Suprapubic skin (tissue), 4 donors: ENCODE results near the gene ACSL6.

Experiments used
- CTCF ChIP-seq, 2 donors: fragments of 200-600 bp in 1 of 2; fragments of 450-650 bp in 1 of 2; sonication (generic) in 1 of 2; IDR thresholded peaks; one replicate each; pipeline ENCODE4 v1.5.1; 2016 to 2019; ENCODE audit warnings: antibody characterized with exemption in 2 of 2, mild to moderate bottlenecking in 1 of 2, moderate library complexity in 1 of 2
- EP300 ChIP-seq: sonication (generic); formaldehyde crosslinking; IDR thresholded peaks from one replicate; pipeline ENCODE4 v1.6.1; 2017; ENCODE audit warnings: antibody characterized with exemption
- POLR2A ChIP-seq, 2 donors: fragments of 450-650 bp; IDR thresholded peaks; one replicate each; pipeline ENCODE4 v1.6.1; 2017; ENCODE audit warnings: antibody characterized with exemption in 2 of 2, mild to moderate bottlenecking in 2 of 2, moderate library complexity in 2 of 2
- POLR2AphosphoS5 ChIP-seq, 3 donors: sonication (generic); formaldehyde crosslinking; IDR thresholded peaks; one replicate each; pipeline ENCODE4 v1.6.1; 2017; ENCODE audit warnings: antibody characterized with exemption in 3 of 3

- TF ChIP-seq POLR2AphosphoS5 (IDR thresholded peaks at IDR 0.05) (no peak), POLR2A (IDR thresholded peaks at IDR 0.05) (no peak), CTCF (IDR thresholded peaks at IDR 0.05) (no peak), EP300 (no peak)
These were observed 85.3 kb downstream of the ACSL6 start for GRCh38 chr5:131926168-131926567.
